ENCODE measurements around the gene RAD51B. TPM values are rescaled to one million over a fixed set of nuclear protein-coding genes. Genes with fewer than 3 reads are reported as not detected.

Gene RAD51B
- total RNA-seq, 1 experiment from 2014 or later, result 8.5 TPM

- in situ Hi-C loops (cut with HindIII; ENCODE audit: low pct_unique_long_range_greater_than_20kb, low sequenced_read_pairs) (no loop called here), intact Hi-C loops (cut with micrococcal nuclease; ENCODE audit: unreplicated experiment) (no loop called here)
- H3K9me3 ChIP-seq (ENCODE audit: control insufficient read depth, insufficient read depth, low read depth, low read length), result no peaks in the 10 kb centered on the region
- DNase-seq (ENCODE audit: low read depth, low spot score), result no peak
- no peaks in the 10 kb centered on the region for H3K27me3 ChIP-seq (ENCODE audit: control insufficient read depth, insufficient read depth, low read length)
- H3K4me1 ChIP-seq (ENCODE audit: control insufficient read depth, insufficient read depth, low read length), result peaks cover 7% of the 10 kb centered on the region; the same call in 1 of the 2 replicates
- H3K4me3 ChIP-seq (ENCODE audit: low read depth in 2 of 2, low read length in 2 of 2), result no peak overlapping the region
- no peaks in the 10 kb centered on the region for H3K36me3 ChIP-seq (ENCODE audit: control insufficient read depth, insufficient read depth, low read length)
- ChIA-PET POLR2A (no interaction called here), CTCF (no interaction called here)
- no peak for ATAC-seq
- no peak overlapping the region for H3K27ac ChIP-seq (ENCODE audit: low read length)
- TF ChIP-seq CTCF (IDR thresholded peaks at IDR 0.05) (no peak), REST (IDR thresholded peaks at IDR 0.05; ENCODE audit: insufficient read depth in 1 of 2, low read depth in 2 of 2, low read length in 1 of 2) (no peak), TCF7L2 (IDR thresholded peaks at IDR 0.05; ENCODE audit: low read depth, low read length) (no peak), POLR2AphosphoS5 (IDR thresholded peaks at IDR 0.05; ENCODE audit: low read depth, low read length) (no peak), SIN3A (IDR thresholded peaks at IDR 0.05; ENCODE audit: borderline replicate concordance, insufficient read depth, low read depth, low read length) (no peak)
- BruUV-seq (replicated peaks), result no TSS peak
Measured at GRCh38 chr14:68550338-68550715, 730.7 kb downstream of the RAD51B start.

- Histone ChIP-seq H3K4me3 (ENCODE audit: low read depth in 2 of 2, low read length in 2 of 2) (no peak overlapping the region), H3K4me1 (ENCODE audit: control insufficient read depth, insufficient read depth, low read length) (peaks cover 7% of the 10 kb centered on the region; the same call in 1 of the 2 replicates), H3K27me3 (ENCODE audit: control insufficient read depth, insufficient read depth, low read length) (no peaks in the 10 kb centered on the region), H3K27ac (ENCODE audit: low read length) (no peak overlapping the region), H3K36me3 (ENCODE audit: control insufficient read depth, insufficient read depth, low read length) (no peaks in the 10 kb centered on the region), H3K9me3 (ENCODE audit: control insufficient read depth, insufficient read depth, low read depth, low read length) (no peaks in the 10 kb centered on the region)
- POLR2A ChIA-PET, result no interaction called here
- ATAC-seq (no peak), DNase-seq (ENCODE audit: low read depth, low spot score) (no peak)
- TF ChIP-seq CTCF (IDR thresholded peaks at IDR 0.05) (no peak), SIN3A (IDR thresholded peaks at IDR 0.05; ENCODE audit: borderline replicate concordance, insufficient read depth, low read depth, low read length) (no peak), REST (IDR thresholded peaks at IDR 0.05; ENCODE audit: insufficient read depth in 1 of 2, low read depth in 2 of 2, low read length in 1 of 2) (no peak), TCF7L2 (IDR thresholded peaks at IDR 0.05; ENCODE audit: low read depth, low read length) (no peak), POLR2AphosphoS5 (IDR thresholded peaks at IDR 0.05; ENCODE audit: low read depth, low read length) (no peak)
- in situ Hi-C loops (cut with HindIII; ENCODE audit: low pct_unique_long_range_greater_than_20kb, low sequenced_read_pairs), result no loop called here
- CTCF ChIA-PET, result no interaction called here
- no TSS peak for BruUV-seq (replicated peaks)
- intact Hi-C loops (cut with micrococcal nuclease; ENCODE audit: unreplicated experiment), result no loop called here
Measured at GRCh38 chr14:68551045-68551683, 731.6 kb downstream of the RAD51B start.
